ENCODE results near the gene SH2D2A. TPM values are rescaled to one million over a fixed set of nuclear protein-coding genes. Genes with fewer than 3 reads are reported as not detected.
"Not testable (repeated sequence)": the region's sequence is repeated elsewhere in the genome, so short reads cannot be mapped to it uniquely, and the experiment has no call there.

Gene SH2D2A
- total and polyA plus RNA-seq, 2 donors (not counting 1 experiment from before 2014, with no cell fraction given), result 0.73 to 2.1 TPM

GRCh38 chr1:156757572-156758253 lies 58.9 kb downstream of the SH2D2A start:
- H3K27me3 Mint-ChIP-seq; ATAC-seq (ENCODE audit: low read depth); H3K4me3 Mint-ChIP-seq; H4K20me1 ChIP-seq (ENCODE audit: control insufficient read depth, insufficient read depth, low read length, poor library complexity, severe bottlenecking); H3K27ac ChIP-seq (ENCODE audit: low read length in 2 of 2); H3K27ac Mint-ChIP-seq; intact Hi-C loops (cut with micrococcal nuclease); H3K36me3 ChIP-seq (replicated peaks in 1 of 2; ENCODE audit: control extremely low read depth in 1 of 2, control insufficient read depth in 1 of 2, extremely low read depth in 1 of 2, insufficient read depth in 2 of 2, low read length in 1 of 2); H3K4me2 ChIP-seq (replicated peaks; ENCODE audit: low read depth, low read length, poor library complexity, severe bottlenecking); H3K9me3 Mint-ChIP-seq (ENCODE audit: insufficient read depth); H3K79me2 ChIP-seq (ENCODE audit: control insufficient read depth, insufficient read depth, low read length); H3K9me3 ChIP-seq (ENCODE audit: control extremely low read depth in 1 of 3, control insufficient read depth in 2 of 3, insufficient read depth in 1 of 3, low read length in 2 of 3); H3K27me3 ChIP-seq (replicated peaks in 1 of 4; ENCODE audit: control extremely low read depth in 1 of 4, control insufficient read depth in 3 of 4, insufficient read depth in 4 of 4, low read length in 3 of 4); H3K9ac ChIP-seq (ENCODE audit: low read length); DNase-seq; H3K4me3 ChIP-seq (ENCODE audit: control extremely low read depth in 1 of 5, extremely low read depth in 1 of 5, insufficient read depth in 1 of 5, low read depth in 2 of 5, low read length in 4 of 5); H2AFZ ChIP-seq (ENCODE audit: insufficient read depth, low read depth, low read length, poor library complexity, severe bottlenecking): not testable (repeated sequence)
- peaks cover 5 to 19% of the 10 kb centered on the region in 2 donors for H3K4me1 ChIP-seq (ENCODE audit: control insufficient read depth in 2 of 2, insufficient read depth in 2 of 2, low read length in 2 of 2)
- WGBS (ENCODE audit: insufficient coverage), result 94% methylated on average over 8 of the region's 10 CpGs
- peaks cover 22% of the 10 kb centered on the region for H3K4me1 Mint-ChIP-seq
- POLR2A ChIA-PET, result interaction anchor here (0.7 kb wide), 1 partner anchor 8 kb away, joined by 5 read pairs; no protein-coding TSS in a partner anchor
- CTCF ChIA-PET, result interaction anchor here (1.2 kb wide), 1 partner anchor 30 kb away, joined by 3 read pairs; no protein-coding TSS in a partner anchor

- DNase-seq (no peak), ATAC-seq (ENCODE audit: low read depth) (no peak)
- no peak for TF ChIP-seq CTCF (IDR thresholded peaks at IDR 0.05)
- TF ChIP-seq EZH2 (IDR thresholded peaks at IDR 0.05; ENCODE audit: borderline replicate concordance, insufficient read depth, low read depth, low read length, poor library complexity, severe bottlenecking), result no peak
- Mint-ChIP-seq H3K4me1 (peaks cover 28% of the 10 kb centered on the region), H3K4me3 (no peak overlapping the region), H3K27me3 (no peaks in the 10 kb centered on the region), H3K9me3 (ENCODE audit: insufficient read depth) (no peaks in the 10 kb centered on the region), H3K27ac (no peak overlapping the region)
- intact Hi-C loops (cut with micrococcal nuclease), result no loop called here
- H3K27ac ChIP-seq (ENCODE audit: low read length in 2 of 2), result no peak overlapping the region
- POLR2A ChIA-PET, result interaction anchor here (0.7 kb wide), 2 partner anchors 11 to 15 kb away, joined by 3 to 7 read pairs; partner anchors contain the start of genes MRPL24 and PRCC
- H3K9ac ChIP-seq (ENCODE audit: low read length), result no peak overlapping the region
- peaks cover 11 to 25% of the 10 kb centered on the region in 2 donors for H3K4me1 ChIP-seq (ENCODE audit: control insufficient read depth in 2 of 2, insufficient read depth in 2 of 2, low read length in 2 of 2)
- H3K27me3 ChIP-seq (replicated peaks in 1 of 4; ENCODE audit: control extremely low read depth in 1 of 4, control insufficient read depth in 3 of 4, insufficient read depth in 4 of 4, low read length in 3 of 4), result no peaks in the 10 kb centered on the region
- CTCF ChIA-PET, result interaction anchor here (0.6 to 2.7 kb wide), 5 partner anchors 11 to 136 kb away, joined by 3 to 11 read pairs (median 3); partner anchors contain the start of gene MRPL24
- no peaks in the 10 kb centered on the region for H4K20me1 ChIP-seq (ENCODE audit: control insufficient read depth, insufficient read depth, low read length, poor library complexity, severe bottlenecking)
- no peak overlapping the region for H3K4me2 ChIP-seq (replicated peaks; ENCODE audit: low read depth, low read length, poor library complexity, severe bottlenecking)
- H3K36me3 ChIP-seq (replicated peaks in 1 of 2; ENCODE audit: control extremely low read depth in 1 of 2, control insufficient read depth in 1 of 2, extremely low read depth in 1 of 2, insufficient read depth in 2 of 2, low read length in 1 of 2), result no peaks in the 10 kb centered on the region
- H3K4me3 ChIP-seq (ENCODE audit: control extremely low read depth in 1 of 5, extremely low read depth in 1 of 5, insufficient read depth in 1 of 5, low read depth in 2 of 5, low read length in 4 of 5), result no peak overlapping the region
- H2AFZ ChIP-seq (ENCODE audit: insufficient read depth, low read depth, low read length, poor library complexity, severe bottlenecking), result no peak overlapping the region
- H3K9me3 ChIP-seq (ENCODE audit: control extremely low read depth in 1 of 3, control insufficient read depth in 2 of 3, insufficient read depth in 1 of 3, low read length in 2 of 3), result no peaks in the 10 kb centered on the region
- H3K79me2 ChIP-seq (ENCODE audit: control insufficient read depth, insufficient read depth, low read length), result peaks cover 12% of the 10 kb centered on the region
- WGBS (ENCODE audit: insufficient coverage), result 100% methylated on average over 1 of the region's 1 CpG
These were observed 60.3 kb downstream of the SH2D2A start for GRCh38 chr1:156756355-156756754.

Other genes with a start within 250 kb of the SH2D2A start
- gene IQGAP3, start 244.3 kb downstream of the SH2D2A start, total RNA-seq, result 0.07 TPM in 2 replicates
- 0.07 and 0.12 TPM in 2 replicates for gene IQGAP3, start 244.3 kb downstream of the SH2D2A start, polyA plus RNA-seq
- 26.6 and 29.8 TPM in 2 replicates for gene TTC24, start 237.1 kb downstream of the SH2D2A start, total RNA-seq
- gene TTC24, start 237.1 kb downstream of the SH2D2A start, polyA plus RNA-seq, result 24.3 and 30.7 TPM in 2 replicates
- 56.9 and 59.7 TPM in 2 replicates for gene NAXE, start 225.1 kb downstream of the SH2D2A start, total RNA-seq
- gene NAXE, start 225.1 kb downstream of the SH2D2A start, polyA plus RNA-seq, result 35.7 and 42.8 TPM in 2 replicates
- gene GPATCH4, start 215.4 kb downstream of the SH2D2A start, total RNA-seq, result 31.4 and 38.3 TPM in 2 replicates
- 11.3 and 25.1 TPM in 2 replicates for gene GPATCH4, start 215.4 kb downstream of the SH2D2A start, polyA plus RNA-seq
- gene HAPLN2, start 197.4 kb downstream of the SH2D2A start, total RNA-seq, result 0.36 TPM in 1 of 2 replicates, not detected in the other
- gene HAPLN2, start 197.4 kb downstream of the SH2D2A start, polyA plus RNA-seq, result 0.13 and 0.19 TPM in 2 replicates
- not detected in 2 replicates for gene BCAN, start 174.7 kb downstream of the SH2D2A start, total RNA-seq
- gene BCAN, start 174.7 kb downstream of the SH2D2A start, polyA plus RNA-seq, result not detected in 2 replicates
- gene NES, start 139.4 kb downstream of the SH2D2A start, total RNA-seq, result 0.05 TPM in 1 of 2 replicates, not detected in the other
- not detected in 2 replicates for gene NES, start 139.4 kb downstream of the SH2D2A start, polyA plus RNA-seq
- 0.89 and 1.1 TPM in 2 replicates for gene CRABP2, start 111.3 kb downstream of the SH2D2A start, total RNA-seq
- 1.2 and 3.6 TPM in 2 replicates for gene CRABP2, start 111.3 kb downstream of the SH2D2A start, polyA plus RNA-seq
- gene METTL25B, start 88.4 kb downstream of the SH2D2A start, total RNA-seq, result 81.1 and 85.3 TPM in 2 replicates
- gene METTL25B, start 88.4 kb downstream of the SH2D2A start, polyA plus RNA-seq, result 63.1 and 78.3 TPM in 2 replicates
- gene ISG20L2, start 88.1 kb downstream of the SH2D2A start, total RNA-seq, result 51.7 and 52.5 TPM in 2 replicates
- gene ISG20L2, start 88.1 kb downstream of the SH2D2A start, polyA plus RNA-seq, result 28.8 and 30.1 TPM in 2 replicates
- 34.6 and 41.1 TPM in 2 replicates for gene MRPL24, start 75.8 kb downstream of the SH2D2A start, total RNA-seq
- 23.0 and 39.4 TPM in 2 replicates for gene MRPL24, start 75.8 kb downstream of the SH2D2A start, polyA plus RNA-seq
- gene HDGF, start 65.2 kb downstream of the SH2D2A start, total RNA-seq, result 89.9 and 91.2 TPM in 2 replicates
- gene HDGF, start 65.2 kb downstream of the SH2D2A start, polyA plus RNA-seq, result 40.3 and 53.1 TPM in 2 replicates
- 83.4 and 91.0 TPM in 2 replicates for gene PRCC, start 49.3 kb downstream of the SH2D2A start, total RNA-seq
- gene PRCC, start 49.3 kb downstream of the SH2D2A start, polyA plus RNA-seq, result 45.1 and 55.7 TPM in 2 replicates
- gene INSRR, start 42.3 kb upstream of the SH2D2A start, total RNA-seq, result not detected in 2 replicates
- gene INSRR, start 42.3 kb upstream of the SH2D2A start, polyA plus RNA-seq, result not detected in 2 replicates
- gene NTRK1, start 44.0 kb upstream of the SH2D2A start, total RNA-seq, result not detected in 2 replicates
- gene NTRK1, start 44.0 kb upstream of the SH2D2A start, polyA plus RNA-seq, result not detected in 2 replicates
- gene PEAR1, start 76.9 kb upstream of the SH2D2A start, total RNA-seq, result not detected in 2 replicates
- gene PEAR1, start 76.9 kb upstream of the SH2D2A start, polyA plus RNA-seq, result 0.03 and 0.09 TPM in 2 replicates
- not detected in 2 replicates for gene LRRC71, start 103.8 kb upstream of the SH2D2A start, total RNA-seq
- not detected in 2 replicates for gene LRRC71, start 103.8 kb upstream of the SH2D2A start, polyA plus RNA-seq
- gene ARHGEF11, start 228.9 kb upstream of the SH2D2A start, total RNA-seq, result 1.0 and 2.2 TPM in 2 replicates
- 3.7 and 4.6 TPM in 2 replicates for gene ARHGEF11, start 228.9 kb upstream of the SH2D2A start, polyA plus RNA-seq

Data from B cell (primary cell).